PC-9 (cell line): Measurements from ENCODE around the gene LRRC70. TPM values are rescaled to one million over a fixed set of nuclear protein-coding genes. Genes with fewer than 3 reads are reported as not detected.

ENCODE experiments used
- BruUV-seq: library from RNA; stranded (reverse); fragments of 400-500 nt; replicated peaks from 2 replicates; lab custom pipeline; 2021; lab: Mats Ljungman, UMichigan
- CTCF ChIA-PET: fragments of 300-600 bp; sonication (Branson Sonifier 250); formaldehyde crosslinking; loops from one replicate; lab custom pipeline; 2022; ENCODE audit warnings: antibody characterized with exemption; lab: Charles Lee
- POLR2A ChIA-PET: fragments of 300-600 bp; sonication (Branson Sonifier 250); formaldehyde crosslinking; loops from one replicate; lab custom pipeline; 2022; ENCODE audit warnings: antibody characterized with exemption; ENCODE audit not compliant: unreplicated experiment; lab: Charles Lee
- DNase-seq, 2 experiments: peaks; one replicate each; pipeline versions ENCODE4 v3.0.0 to v3.0.0-alpha.2; 2015 to 2022; ENCODE audit warnings: mixed read lengths in 1 of 2
- H2AFZ ChIP-seq: fragments of 200-600 bp; sonication (generic); 2 replicates; pipeline ENCODE4 v1.8.1; 2017; ENCODE audit warnings: antibody characterized with exemption
- H3F3A ChIP-seq: fragments of 200-600 bp; sonication (generic); 2 replicates; pipeline ENCODE4 v1.8.1; 2017; ENCODE audit warnings: antibody characterized with exemption, mild to moderate bottlenecking, low read depth; ENCODE audit not compliant: insufficient read depth
- H3K27ac ChIP-seq: fragments of 200-600 bp; sonication (generic); 2 replicates; pipeline ENCODE4 v1.6.1; 2016; ENCODE audit warnings: mixed run types
- H3K27me3 ChIP-seq: fragments of 200-600 bp; sonication (generic); 2 replicates; pipeline ENCODE4 v1.6.1; 2016; ENCODE audit warnings: low read depth, mixed run types; ENCODE audit not compliant: insufficient read depth
- H3K36me3 ChIP-seq: fragments of 200-600 bp; sonication (generic); 2 replicates; pipeline ENCODE4 v1.6.1; 2016; ENCODE audit warnings: low read depth, mixed run types
- H3K4me1 ChIP-seq: fragments of 200-600 bp; sonication (generic); replicated peaks from 2 replicates; pipeline ENCODE4 v1.6.1; 2016; ENCODE audit warnings: mixed run types; ENCODE audit not compliant: insufficient read depth
- H3K4me2 ChIP-seq: fragments of 200-600 bp; sonication (generic); 2 replicates; pipeline ENCODE4 v1.6.1; 2017; ENCODE audit warnings: mixed run types
- H3K4me3 ChIP-seq: fragments of 200-600 bp; sonication (generic); 2 replicates; pipeline ENCODE4 v1.6.1; 2016; ENCODE audit warnings: mixed run types
- H3K79me2 ChIP-seq: fragments of 200-600 bp; sonication (generic); 2 replicates; pipeline ENCODE4 v1.6.1; 2017; ENCODE audit warnings: low read depth, mixed run types
- H3K9me2 ChIP-seq: fragments of 200-600 bp; sonication (generic); 2 replicates; pipeline ENCODE4 v1.8.1; 2017; ENCODE audit warnings: mild to moderate bottlenecking; ENCODE audit not compliant: insufficient read depth
- H3K9me3 ChIP-seq: fragments of 200-600 bp; sonication (generic); 2 replicates; pipeline ENCODE4 v1.8.1; 2016; ENCODE audit warnings: low read depth; ENCODE audit not compliant: insufficient read depth
- H4K20me1 ChIP-seq: fragments of 200-600 bp; sonication (generic); 2 replicates; pipeline ENCODE4 v1.8.1; 2017; ENCODE audit not compliant: insufficient read depth
- EZH2 ChIP-seq: fragments of 200-600 bp; sonication (generic); IDR thresholded peaks from 2 replicates; pipeline ENCODE4 v1.8.0; 2017; ENCODE audit warnings: antibody characterized with exemption, low read depth
- intact Hi-C: fragments of 100-400 bp; cut with micrococcal nuclease; formaldehyde crosslinking; loops from one replicate; pipeline ENCODE4 v1.10.0; 2022; ENCODE audit not compliant: unreplicated experiment
- total RNA-seq: library from RNA; stranded (reverse); gene quantifications from 2 replicates; pipeline ENCODE4 v1.2.3, GENCODE V29; 2021
- TF ChIP-seq, protein P1 (sequence below): fragments of 200-600 bp; sonication (generic); conservative IDR thresholded peaks from 2 replicates; pipeline ENCODE4 v1.6.1; 2017; ENCODE audit warnings: mixed run types, antibody characterized with exemption, mild to moderate bottlenecking, moderate library complexity

The LRRC70 gene
- total RNA-seq, 1 experiment from 2014 or later = 1.1 TPM

DNA sequence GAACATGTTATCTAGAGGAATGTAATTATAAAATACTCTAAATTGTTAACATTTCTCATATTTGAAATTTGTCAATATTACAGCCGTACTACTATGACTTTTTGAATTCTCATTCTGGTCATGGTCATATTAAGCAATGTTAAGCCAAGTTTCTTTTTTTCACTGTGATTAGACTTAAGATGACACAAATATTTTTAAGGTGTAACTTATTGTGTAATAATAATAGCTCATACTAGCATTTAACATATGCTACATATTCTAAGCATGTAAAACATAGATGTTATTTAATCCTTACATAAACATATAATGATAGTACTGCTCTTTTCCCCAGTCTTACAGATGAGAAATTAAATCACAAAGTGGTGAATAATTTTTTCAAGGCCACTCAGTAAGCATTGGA lies 35.9 kb upstream of the LRRC70 start:
- Histone ChIP-seq H2AFZ (no peak overlapping the region), H3K27ac (no peak overlapping the region), H3F3A (no peaks in the 10 kb centered on the region), H3K4me1 (no peaks in the 10 kb centered on the region), H3K4me2 (no peak overlapping the region), H3K9me2 (no peaks in the 10 kb centered on the region), H4K20me1 (no peaks in the 10 kb centered on the region), H3K79me2 (no peaks in the 10 kb centered on the region), H3K9me3 (peaks cover 5% of the 10 kb centered on the region; the same call in 1 of the 2 replicates), H3K36me3 (peaks cover 4% of the 10 kb centered on the region), H3K27me3 (no peaks in the 10 kb centered on the region), H3K4me3 (no peak overlapping the region)
- TF ChIP-seq, protein P1, sequence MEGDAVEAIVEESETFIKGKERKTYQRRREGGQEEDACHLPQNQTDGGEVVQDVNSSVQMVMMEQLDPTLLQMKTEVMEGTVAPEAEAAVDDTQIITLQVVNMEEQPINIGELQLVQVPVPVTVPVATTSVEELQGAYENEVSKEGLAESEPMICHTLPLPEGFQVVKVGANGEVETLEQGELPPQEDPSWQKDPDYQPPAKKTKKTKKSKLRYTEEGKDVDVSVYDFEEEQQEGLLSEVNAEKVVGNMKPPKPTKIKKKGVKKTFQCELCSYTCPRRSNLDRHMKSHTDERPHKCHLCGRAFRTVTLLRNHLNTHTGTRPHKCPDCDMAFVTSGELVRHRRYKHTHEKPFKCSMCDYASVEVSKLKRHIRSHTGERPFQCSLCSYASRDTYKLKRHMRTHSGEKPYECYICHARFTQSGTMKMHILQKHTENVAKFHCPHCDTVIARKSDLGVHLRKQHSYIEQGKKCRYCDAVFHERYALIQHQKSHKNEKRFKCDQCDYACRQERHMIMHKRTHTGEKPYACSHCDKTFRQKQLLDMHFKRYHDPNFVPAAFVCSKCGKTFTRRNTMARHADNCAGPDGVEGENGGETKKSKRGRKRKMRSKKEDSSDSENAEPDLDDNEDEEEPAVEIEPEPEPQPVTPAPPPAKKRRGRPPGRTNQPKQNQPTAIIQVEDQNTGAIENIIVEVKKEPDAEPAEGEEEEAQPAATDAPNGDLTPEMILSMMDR = no peak
- no peak for TF ChIP-seq EZH2
- POLR2A ChIA-PET = no interaction called here
- no peak for DNase-seq
- CTCF ChIA-PET = no interaction called here
- intact Hi-C loops = no loop called here
- BruUV-seq = no TSS peak

DNA sequence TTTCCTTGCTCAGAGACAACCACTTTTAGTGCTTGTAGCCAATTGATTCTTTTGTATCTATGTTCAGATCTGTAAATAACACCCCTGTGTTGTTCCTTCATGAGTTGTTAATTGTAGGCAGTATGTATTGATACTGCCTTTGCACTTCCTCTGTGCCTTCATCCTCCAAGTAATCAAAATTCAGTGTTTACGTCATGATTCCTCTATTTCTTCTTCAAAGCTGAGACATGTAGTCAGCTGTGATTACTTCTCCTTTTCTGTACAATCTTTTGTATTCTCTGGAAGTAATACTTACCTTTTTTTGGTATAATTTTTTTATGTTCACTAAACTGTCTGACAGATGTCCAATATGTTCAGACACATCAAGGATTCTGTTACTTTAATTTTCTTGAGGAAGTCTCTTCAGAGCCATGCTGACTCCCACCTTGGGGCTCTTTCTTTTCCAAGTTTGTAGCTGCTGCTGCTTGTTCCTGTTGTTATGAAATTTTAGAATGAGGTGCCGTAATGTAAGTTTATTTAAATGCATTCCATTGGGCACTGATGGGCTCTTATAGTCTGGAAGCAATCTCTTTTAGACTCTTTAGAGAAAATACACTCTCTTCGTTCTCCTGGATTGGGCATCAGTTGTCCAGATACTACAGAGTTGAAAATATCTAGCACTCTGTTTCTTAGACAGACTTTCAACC lies 30.5 kb upstream of the LRRC70 start:
- Histone ChIP-seq H3K4me3 (no peak overlapping the region), H3K27ac (no peak overlapping the region), H3K9me2 (no peaks in the 10 kb centered on the region), H3K9me3 (no peaks in the 10 kb centered on the region), H3F3A (no peaks in the 10 kb centered on the region), H3K79me2 (no peaks in the 10 kb centered on the region), H3K4me1 (no peaks in the 10 kb centered on the region), H2AFZ (no peak overlapping the region), H3K36me3 (peaks cover 4% of the 10 kb centered on the region; the same call in 1 of the 2 replicates), H4K20me1 (no peaks in the 10 kb centered on the region), H3K27me3 (no peaks in the 10 kb centered on the region), H3K4me2 (no peak overlapping the region)
- DNase-seq = no peak
- no TSS peak for BruUV-seq
- ChIA-PET POLR2A (no interaction called here), CTCF (no interaction called here)
- intact Hi-C loops = no loop called here
- no peak for TF ChIP-seq EZH2

- ChIA-PET POLR2A (interaction anchor here (0.6 kb wide), 1 partner anchor 147 kb away, joined by 3 read pairs; the partner anchor contains the start of gene DIMT1), CTCF (no interaction called here)
- Histone ChIP-seq H3K4me3 (no peak overlapping the region), H3K36me3 (no peaks in the 10 kb centered on the region; the same call in 1 of the 2 replicates), H3K4me2 (no peak overlapping the region), H3F3A (no peaks in the 10 kb centered on the region), H3K27me3 (no peaks in the 10 kb centered on the region), H3K79me2 (no peaks in the 10 kb centered on the region), H3K27ac (no peak overlapping the region), H3K9me3 (no peaks in the 10 kb centered on the region), H2AFZ (no peak overlapping the region), H3K4me1 (no peaks in the 10 kb centered on the region), H3K9me2 (no peaks in the 10 kb centered on the region), H4K20me1 (no peaks in the 10 kb centered on the region)
- TF ChIP-seq, protein P1 = no peak
- TF ChIP-seq EZH2 = no peak
- intact Hi-C loops = no loop called here
- no peak for DNase-seq
- no TSS peak for BruUV-seq
Measured at GRCh38 chr5:62550103-62550502, 28.5 kb upstream of the LRRC70 start.
